H1 (cell line): ENCODE data around the gene POGK. TPM values are rescaled to one million over a fixed set of nuclear protein-coding genes. Genes with fewer than 3 reads are reported as not detected.

Experiments
- CTCF ChIA-PET: fragments of 300-600 bp; sonication (Branson Sonifier 250); formaldehyde crosslinking; loops from one replicate; lab custom pipeline; 2021; ENCODE audit not compliant: partially characterized antibody; lab: Charles Lee
- POLR2A ChIA-PET: fragments of 300-600 bp; sonication (Branson Sonifier 250); formaldehyde crosslinking; loops from one replicate; lab custom pipeline; 2021; ENCODE audit warnings: inconsistent platforms; ENCODE audit not compliant: partially characterized antibody; lab: Charles Lee
- DNase-seq, 2 experiments: peaks; one replicate each; pipeline versions ENCODE4 v3.0.0 to v3.0.0-alpha.2; 2010 to 2022; ENCODE audit warnings: low spot score in 2 of 2, low read depth in 1 of 2, mixed read lengths in 1 of 2
- FAIRE-seq: peaks from 2 replicates; lab custom pipeline; 2011; peaks lifted over from hg19 to GRCh38; lab: Jason Lieb, UNC
- H2AFZ ChIP-seq: 2 replicates; pipeline ENCODE4 v1.8.1; 2012; ENCODE audit warnings: low read length, inconsistent platforms
- H2AK5ac ChIP-seq: 2 replicates; pipeline ENCODE4 v1.6.1; 2013; ENCODE audit warnings: low read depth, low read length
- H2BK120ac ChIP-seq: replicated peaks from 2 replicates; pipeline ENCODE3; 2013; ENCODE audit warnings: low read depth, low read length, inconsistent platforms
- H2BK12ac ChIP-seq: 2 replicates; pipeline ENCODE4 v1.6.1; 2013; ENCODE audit warnings: low read depth, low read length
- H2BK15ac ChIP-seq: 2 replicates; pipeline ENCODE4 v1.6.1; 2013; ENCODE audit warnings: low read length
- H2BK20ac ChIP-seq: 2 replicates; pipeline ENCODE4 v1.6.1; 2013; ENCODE audit warnings: low read length
- H2BK5ac ChIP-seq: 2 replicates; pipeline ENCODE4 v1.6.1; 2013; ENCODE audit warnings: low read depth, low read length
- H3K14ac ChIP-seq: 2 replicates; pipeline ENCODE4 v1.6.1; 2013; ENCODE audit warnings: inconsistent platforms; ENCODE audit not compliant: insufficient read length
- H3K18ac ChIP-seq: 2 replicates; pipeline ENCODE4 v1.6.1; 2013; ENCODE audit warnings: low read length; ENCODE audit errors: extremely low read depth
- H3K23ac ChIP-seq: 2 replicates; pipeline ENCODE4 v1.6.1; 2013; ENCODE audit warnings: inconsistent platforms; ENCODE audit not compliant: insufficient read length
- H3K23me2 ChIP-seq: 2 replicates; pipeline ENCODE4 v1.6.1; 2013; ENCODE audit warnings: low read depth, low read length
- H3K27ac ChIP-seq: 2 replicates; pipeline ENCODE4 v1.6.1; 2011; ENCODE audit warnings: low read depth, low read length, inconsistent platforms
- H3K27me3 ChIP-seq, 4 experiments: replicated peaks in 1 of 4; 1 replicate in 1 of 4; 2 replicates in 3 of 4; pipeline versions ENCODE4 v1.6.1 to v1.8.1; 2011 to 2013; ENCODE audit warnings: low read length in 3 of 4, mild to moderate bottlenecking in 3 of 4, inconsistent platforms in 2 of 4, mixed read lengths in 2 of 4, moderate library complexity in 1 of 4; ENCODE audit not compliant: control insufficient read depth in 3 of 4, insufficient read depth in 3 of 4; ENCODE audit errors: extremely low read depth in 1 of 4
- H3K36me3 ChIP-seq, 4 experiments: 2 replicates each; pipeline versions ENCODE4 v1.6.1 to v1.8.1; 2011 to 2013; ENCODE audit warnings: mild to moderate bottlenecking in 4 of 4, low read length in 3 of 4, moderate library complexity in 2 of 4, control low read depth in 1 of 4, inconsistent platforms in 1 of 4; ENCODE audit not compliant: insufficient read depth in 4 of 4, control insufficient read depth in 2 of 4
- H3K4ac ChIP-seq: replicated peaks from 2 replicates; pipeline ENCODE3; 2013; ENCODE audit warnings: low read length, low read depth, mixed read lengths, inconsistent platforms; ENCODE audit not compliant: insufficient read length
- H3K4me1 ChIP-seq, 4 experiments: replicated peaks in 1 of 4; 1 replicate in 1 of 4; 2 replicates in 3 of 4; pipeline versions ENCODE4 v1.6.1 to v1.8.1; 2011 to 2013; ENCODE audit warnings: low read length in 3 of 4, inconsistent platforms in 2 of 4, mixed read lengths in 1 of 4; ENCODE audit not compliant: insufficient read depth in 4 of 4, control insufficient read depth in 3 of 4
- H3K4me2 ChIP-seq, 2 experiments: 2 replicates each; pipeline versions ENCODE4 v1.6.1 to v1.8.1; 2011 to 2013; ENCODE audit warnings: low read depth in 2 of 2, low read length in 2 of 2, control low read depth in 1 of 2, inconsistent platforms in 1 of 2, mild to moderate bottlenecking in 1 of 2; ENCODE audit not compliant: insufficient read depth in 1 of 2
- H3K4me3 ChIP-seq, 4 experiments: fragments of 200-600, 300-600 bp in 1 of 4; sonication (generic), shearing (Covaris generic), sonication (Bioruptor Twin) in 1 of 4; 2 replicates each; pipeline versions ENCODE4 v1.5.1 to v1.8.1; 2011 to 2016; ENCODE audit warnings: low read length in 4 of 4, low read depth in 3 of 4, control low read depth in 2 of 4, inconsistent platforms in 2 of 4, mild to moderate bottlenecking in 2 of 4, mixed read lengths in 1 of 4, moderate library complexity in 1 of 4; ENCODE audit not compliant: insufficient read depth in 2 of 4; ENCODE audit errors: extremely low read depth in 1 of 4
- H3K56ac ChIP-seq: replicated peaks from 2 replicates; pipeline ENCODE3; 2013; ENCODE audit warnings: low read depth, mild to moderate bottlenecking, mixed read lengths, low read length, inconsistent platforms; ENCODE audit not compliant: insufficient read length
- H3K79me1 ChIP-seq: 2 replicates; pipeline ENCODE4 v1.6.1; 2013; ENCODE audit warnings: low read depth, low read length, control low read depth
- H3K79me2 ChIP-seq, 2 experiments: 2 replicates each; pipeline versions ENCODE4 v1.6.1 to v1.8.1; 2012 to 2013; ENCODE audit warnings: low read length in 2 of 2, mild to moderate bottlenecking in 2 of 2, inconsistent platforms in 1 of 2; ENCODE audit not compliant: insufficient read depth in 2 of 2, control insufficient read depth in 1 of 2
- H3K9ac ChIP-seq, 4 experiments: replicated peaks in 1 of 4; 1 replicate in 1 of 4; 2 replicates in 3 of 4; pipeline versions ENCODE4 v1.6.1 to v1.8.1; 2011 to 2013; ENCODE audit warnings: low read depth in 3 of 4, low read length in 3 of 4, control low read depth in 2 of 4, mild to moderate bottlenecking in 2 of 4, moderate library complexity in 2 of 4, inconsistent platforms in 1 of 4; ENCODE audit errors: extremely low read depth in 1 of 4
- H3K9me3 ChIP-seq, 2 experiments: 2 replicates each; pipeline versions ENCODE4 v1.6.1 to v1.8.1; 2012 to 2013; ENCODE audit warnings: mild to moderate bottlenecking in 2 of 2, moderate library complexity in 2 of 2, control low read depth in 1 of 2, inconsistent platforms in 1 of 2, low read depth in 1 of 2, low read length in 1 of 2, mixed read lengths in 1 of 2; ENCODE audit not compliant: insufficient read depth in 2 of 2
- H4K20me1 ChIP-seq, 2 experiments: replicated peaks in 1 of 2; 2 replicates each; pipeline versions ENCODE3 to v1.8.1; 2011 to 2013; ENCODE audit warnings: inconsistent platforms in 2 of 2, low read length in 2 of 2, mild to moderate bottlenecking in 1 of 2; ENCODE audit not compliant: insufficient read depth in 2 of 2, control insufficient read depth in 1 of 2
- H4K5ac ChIP-seq: 2 replicates; pipeline ENCODE4 v1.6.1; 2013; ENCODE audit warnings: low read length, low read depth, mixed read lengths, inconsistent platforms; ENCODE audit not compliant: insufficient read length
- H4K8ac ChIP-seq: 2 replicates; pipeline ENCODE4 v1.8.0; 2013; ENCODE audit warnings: mild to moderate bottlenecking, moderate library complexity, low read length, inconsistent platforms; ENCODE audit not compliant: insufficient read depth; ENCODE audit errors: extremely low read depth
- H4K91ac ChIP-seq: replicated peaks from 2 replicates; pipeline ENCODE3; 2013; ENCODE audit warnings: low read length, mixed read lengths, inconsistent platforms; ENCODE audit not compliant: insufficient read length
- BRCA1 ChIP-seq: IDR thresholded peaks from 2 replicates; pipeline ENCODE4 v1.6.1; 2012; ENCODE audit warnings: low read depth, low read length, improper control_type of control experiment
- CEBPB ChIP-seq: IDR thresholded peaks from 2 replicates; pipeline ENCODE4 v1.6.1; 2012; ENCODE audit warnings: low read depth, low read length
- E2F6 ChIP-seq: IDR thresholded peaks from 2 replicates; pipeline ENCODE4 v1.6.1; 2012; ENCODE audit warnings: inconsistent platforms
- EGR1 ChIP-seq: IDR thresholded peaks from 2 replicates; pipeline ENCODE4 v1.6.1; 2011; ENCODE audit warnings: low read depth, low read length, borderline replicate concordance
- NANOG ChIP-seq: IDR thresholded peaks from 2 replicates; pipeline ENCODE4 v1.6.1; 2011; ENCODE audit warnings: low read length, low read depth, mild to moderate bottlenecking, inconsistent platforms; ENCODE audit not compliant: insufficient read depth, poor library complexity, severe bottlenecking
- RAD21 ChIP-seq, 2 experiments: IDR thresholded peaks in 1 of 2; conservative IDR thresholded peaks in 1 of 2; 2 replicates each; pipeline ENCODE4 v1.6.1; 2011; ENCODE audit warnings: low read depth in 2 of 2, low read length in 2 of 2, improper control_type of control experiment in 1 of 2, inconsistent platforms in 1 of 2, mild to moderate bottlenecking in 1 of 2, moderate library complexity in 1 of 2
- SIRT6 ChIP-seq: IDR thresholded peaks from one replicate; pipeline ENCODE4 v1.7.1; 2012; ENCODE audit warnings: low read length, inconsistent platforms
- SRF ChIP-seq: IDR thresholded peaks from 2 replicates; pipeline ENCODE4 v1.6.1; 2011; ENCODE audit warnings: mild to moderate bottlenecking, low read depth, low read length, moderate library complexity
- ZNF274 ChIP-seq: IDR thresholded peaks from 2 replicates; pipeline ENCODE4 v1.7.0; 2012; ENCODE audit warnings: low read length, borderline replicate concordance; ENCODE audit errors: extremely low read depth
- WGBS, 2 experiments: shearing (Covaris generic) in 1 of 2; methylation state at CpG; one replicate each; pipeline versions ENCODE4 v1.1.6 to v1.1.7; 2013 to 2015; ENCODE audit warnings: low lambda C conversion rate in 2 of 2, mixed read lengths in 2 of 2, inconsistent platforms in 1 of 2, low coverage in 1 of 2, missing lambda C conversion rate in 1 of 2; ENCODE audit not compliant: insufficient replicate concordance in 2 of 2, insufficient coverage in 1 of 2, insufficient read length in 1 of 2; ENCODE audit errors: extremely low coverage in 1 of 2, missing lambda C conversion rate in 1 of 2; 5-methylcytosine and 5-hydroxymethylcytosine counted together
- polyA plus RNA-seq, 7 experiments: library from polyadenylated mRNA; depleted of rRNA in 3 of 7; stranded (reverse) in 5 of 7; unstranded in 2 of 7; fragments of >200 nt in 5 of 7; fragments of 200-250 nt in 2 of 7; gene quantifications; 1 replicate in 5 of 7; 2 replicates in 1 of 7; 4 replicates in 1 of 7; pipeline versions ENCODE4 v1.2.1 to v1.2.3, GENCODE V29; 2011 to 2013; ENCODE audit warnings: missing spikeins in 2 of 7, mixed read lengths in 2 of 7
- total RNA-seq: library from RNA; stranded (reverse); fragmentation: NEBNext Ultra II Directional; extraction: Animal tissue kit (Norgen Biotek cat#: 25700); gene quantifications from 2 replicates; pipeline ENCODE4 v1.2.1, GENCODE V29; 2021

Gene POGK
- total and polyA plus RNA-seq, 2 of the 8 experiments (the other 6 are each of a cell fraction or from before 2014, with no cell fraction given) = 16.9 to 40.3 TPM

GRCh38 chr1:166858726-166859419 lies 19.6 kb downstream of the POGK start:
- H3K4me3 ChIP-seq = no peak overlapping the region
- H2BK15ac ChIP-seq = no peak overlapping the region
- H3K9ac ChIP-seq = no peak overlapping the region
- no peaks in the 10 kb centered on the region for H3K9me3 ChIP-seq
- H3K23ac ChIP-seq = no peak overlapping the region
- H4K8ac ChIP-seq = no peak overlapping the region
- H4K20me1 ChIP-seq = peaks cover 0 to 5% of the 10 kb centered on the region in 2 experiments
- H3K14ac ChIP-seq = no peak overlapping the region
- no peak overlapping the region for H3K27ac ChIP-seq
- FAIRE-seq = no peak
- H3K4ac ChIP-seq = no peak overlapping the region
- H2AK5ac ChIP-seq = no peak overlapping the region
- no peak overlapping the region for H2BK12ac ChIP-seq
- H3K4me2 ChIP-seq = no peak overlapping the region
- no peak overlapping the region for H3K18ac ChIP-seq
- H3K79me2 ChIP-seq = no peaks in the 10 kb centered on the region
- no peak for TF ChIP-seq RAD21 (IDR thresholded peaks at IDR 0.05 in 1 of 2, conservative IDR thresholded peaks at IDR 0.05 in 1 of 2; ENCODE audit: low read depth in 2 of 2, low read length in 2 of 2)
- TF ChIP-seq SIRT6 = no peak
- no peak for TF ChIP-seq CEBPB
- no peak for TF ChIP-seq SRF
- no peak for TF ChIP-seq NANOG
- no peak for TF ChIP-seq BRCA1
- no peak for TF ChIP-seq E2F6
- no peak for TF ChIP-seq ZNF274
- TF ChIP-seq EGR1 = no peak
- no peaks in the 10 kb centered on the region for H3K23me2 ChIP-seq
- no peak overlapping the region for H4K5ac ChIP-seq
- H2BK20ac ChIP-seq = no peak overlapping the region
- POLR2A ChIA-PET = interaction anchor here (1.7 to 10.4 kb wide), 2 partner anchors 10 to 15 kb away, joined by 7 to 147 read pairs; partner anchors contain the start of gene POGK
- DNase-seq = no peak
- H3K4me1 ChIP-seq = peaks cover 3 to 15% (median 10%) of the 10 kb centered on the region in 4 experiments
- no peak overlapping the region for H2BK120ac ChIP-seq
- no peak overlapping the region for H2AFZ ChIP-seq
- no peak overlapping the region for H2BK5ac ChIP-seq
- H3K27me3 ChIP-seq = no peaks in the 10 kb centered on the region
- CTCF ChIA-PET = interaction anchor here (1.0 to 1.7 kb wide), 5 partner anchors 10 to 200 kb away, joined by 3 to 4 read pairs (median 4); partner anchors contain the start of gene TADA1
- H3K36me3 ChIP-seq = peaks cover 0 to 86% (median 22%) of the 10 kb centered on the region in 4 experiments
- WGBS, 2 experiments = 91% methylated on average over 7 of the region's 7 CpGs; no CpG with 5 or more reads in 1 of the 2 experiments
- no peak overlapping the region for H4K91ac ChIP-seq
- H3K79me1 ChIP-seq = peaks cover 4% of the 10 kb centered on the region; the same call in 1 of the 2 replicates
- no peak overlapping the region for H3K56ac ChIP-seq
